Activated T-cell treated with anti-CD3 and anti-CD28 coated beads, Interleukin-2, amount 50 U/mL, for 4 hours (primary cell): ENCODE measurements around the gene TCEANC. TPM values are rescaled to one million over a fixed set of nuclear protein-coding genes. Genes with fewer than 3 reads are reported as not detected.
"Not testable (repeated sequence)": the region's sequence is repeated elsewhere in the genome, so short reads cannot be mapped to it uniquely, and the experiment has no call there.

ENCODE experiments used
- ATAC-seq, 2 donors: fragments of 200-7000 bp; cut with Tn5 transposase; one replicate each; pipeline ENCODE4 v1.10.0; 2021
- DNase-seq: peaks from one replicate; pipeline ENCODE4 v3.0.0-alpha.2; 2020
- H3K27me3 Mint-ChIP-seq: one replicate; pipeline ENCODE4 v1.8.0; 2021; ENCODE audit warnings: low read depth, mixed read lengths
- H3K36me3 Mint-ChIP-seq: one replicate; pipeline ENCODE4 v1.8.0; 2022; ENCODE audit warnings: mixed read lengths; ENCODE audit not compliant: insufficient read depth
- H3K4me1 Mint-ChIP-seq: one replicate; pipeline ENCODE4 v1.8.0; 2021; ENCODE audit warnings: low read depth, mixed read lengths
- H3K4me3 Mint-ChIP-seq: one replicate; pipeline ENCODE4 v1.8.0; 2021; ENCODE audit warnings: mild to moderate bottlenecking, moderate library complexity, mixed read lengths
- H3K9me3 Mint-ChIP-seq: one replicate; pipeline ENCODE4 v1.8.0; 2021; ENCODE audit warnings: mixed read lengths
- total RNA-seq, 3 donors: library from RNA; stranded (reverse); gene quantifications; one replicate each; pipeline ENCODE4 v1.2.1, GENCODE V29; 2021

Gene TCEANC
- total RNA-seq, 3 donors from 2014 or later, result 1.4 to 2.2 (median 1.4) TPM

DNA sequence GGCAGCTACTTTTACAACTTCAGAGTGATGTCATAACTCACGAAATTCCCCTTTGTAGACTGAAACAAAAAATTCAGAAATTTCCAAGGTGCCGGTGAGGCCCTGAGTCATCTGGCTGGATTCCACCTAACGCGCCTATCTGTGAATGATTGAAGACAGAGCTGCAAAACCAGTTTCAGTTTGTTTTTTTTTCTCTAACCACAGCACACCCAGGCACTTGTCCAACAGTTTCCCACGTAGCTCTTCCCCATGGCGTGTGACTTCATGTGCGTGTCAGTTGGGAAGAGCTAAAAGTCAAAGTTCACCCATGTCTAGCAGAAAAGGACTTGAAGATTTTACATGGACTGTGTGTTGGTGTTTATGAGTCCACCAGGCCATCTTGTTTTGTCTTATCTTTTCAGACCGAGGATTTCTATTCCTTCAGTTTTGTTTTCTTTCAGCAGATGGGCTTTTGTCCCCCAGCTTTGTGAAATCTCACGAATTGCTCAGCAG is 16.4 kb downstream of the TCEANC start:
- peak; percentile 86 to 89 for ATAC-seq
- peak overlapping the region; percentile 71 for H3K4me3 Mint-ChIP-seq

DNA sequence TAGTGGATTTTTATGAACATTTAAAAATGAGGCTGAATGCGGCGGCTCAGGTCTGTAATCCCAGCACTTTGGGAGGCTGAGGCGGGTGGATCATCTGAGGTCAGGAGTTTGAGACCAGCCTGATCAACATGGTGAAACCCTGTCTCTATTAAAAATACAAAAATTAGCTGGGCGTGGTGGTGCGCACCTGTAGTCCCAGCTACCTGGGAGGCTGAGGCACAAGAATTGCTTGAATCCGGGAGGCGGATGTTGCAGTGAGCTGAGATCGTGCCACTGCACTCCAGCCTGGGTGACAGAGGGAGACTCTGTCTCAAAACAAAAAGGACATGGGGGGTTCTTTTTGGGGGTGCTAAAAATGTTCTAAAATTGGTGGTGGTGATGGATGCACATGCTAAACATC is 16.8 kb downstream of the TCEANC start:
- Mint-ChIP-seq H3K4me1 (peaks cover 20% of the 10 kb centered on the region), H3K4me3 (peak overlapping the region; percentile 71)
- not testable (repeated sequence) for ATAC-seq, H3K36me3 Mint-ChIP-seq, H3K9me3 Mint-ChIP-seq, H3K27me3 Mint-ChIP-seq, DNase-seq

More for the DNA sequence above, 16.4 kb downstream of the TCEANC start:
- H3K9me3 Mint-ChIP-seq, result no peaks in the 10 kb centered on the region
- peak; percentile 42 for DNase-seq
- H3K4me1 Mint-ChIP-seq, result peaks cover 20% of the 10 kb centered on the region
- peaks cover 8% of the 10 kb centered on the region for H3K36me3 Mint-ChIP-seq
- no peaks in the 10 kb centered on the region for H3K27me3 Mint-ChIP-seq

DNA sequence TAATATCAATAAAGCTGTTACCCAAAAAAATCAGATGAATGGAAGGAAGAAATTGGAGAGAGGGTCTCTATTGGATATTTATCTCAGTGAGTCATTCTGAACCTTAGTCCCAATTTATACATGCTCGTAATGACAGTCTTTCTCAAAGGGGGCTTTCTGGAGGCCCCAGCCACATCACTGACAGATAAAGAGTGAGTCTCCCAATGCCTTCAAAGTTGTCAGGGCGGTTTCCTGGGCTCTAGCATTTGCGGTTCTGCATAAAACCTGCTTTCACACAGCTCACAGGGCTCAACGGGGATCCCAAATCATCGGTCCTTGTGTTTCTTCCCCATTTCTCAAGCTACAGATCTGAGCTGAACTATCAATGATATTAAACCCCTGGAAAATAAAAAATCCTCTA is 17.3 kb downstream of the TCEANC start:
- no peak overlapping the region for H3K4me3 Mint-ChIP-seq
- DNase-seq (no peak), ATAC-seq (no peak)
- no peaks in the 10 kb centered on the region for H3K27me3 Mint-ChIP-seq
- peaks cover 20% of the 10 kb centered on the region for H3K4me1 Mint-ChIP-seq
- no peaks in the 10 kb centered on the region for H3K9me3 Mint-ChIP-seq
- peaks cover 8% of the 10 kb centered on the region for H3K36me3 Mint-ChIP-seq

DNA sequence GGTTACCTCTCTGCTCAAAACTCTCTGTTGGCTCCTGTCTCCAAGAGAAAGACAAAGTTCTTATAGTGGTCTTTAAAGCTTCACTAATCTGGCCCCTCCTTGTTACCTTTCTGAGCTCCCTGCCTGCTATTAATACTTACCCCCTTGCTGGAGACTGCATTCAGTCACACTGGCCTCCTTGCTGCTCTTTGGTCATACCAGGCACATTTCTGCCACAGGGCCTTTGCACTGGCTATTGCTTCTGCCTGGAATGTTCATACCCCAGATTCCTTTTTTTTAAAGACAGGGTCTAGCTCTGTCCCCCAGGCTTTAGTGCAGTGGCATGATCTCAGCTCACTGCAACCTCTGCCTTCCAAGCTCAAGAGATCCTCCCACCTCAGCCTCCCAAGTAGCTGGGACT is 20.1 kb downstream of the TCEANC start:
- H3K27me3 Mint-ChIP-seq, result no peaks in the 10 kb centered on the region
- peaks cover 6% of the 10 kb centered on the region for H3K36me3 Mint-ChIP-seq
- no peak overlapping the region for H3K4me3 Mint-ChIP-seq
- ATAC-seq (no peak), DNase-seq (no peak)
- H3K9me3 Mint-ChIP-seq, result no peaks in the 10 kb centered on the region
- peaks cover 20% of the 10 kb centered on the region for H3K4me1 Mint-ChIP-seq

DNA sequence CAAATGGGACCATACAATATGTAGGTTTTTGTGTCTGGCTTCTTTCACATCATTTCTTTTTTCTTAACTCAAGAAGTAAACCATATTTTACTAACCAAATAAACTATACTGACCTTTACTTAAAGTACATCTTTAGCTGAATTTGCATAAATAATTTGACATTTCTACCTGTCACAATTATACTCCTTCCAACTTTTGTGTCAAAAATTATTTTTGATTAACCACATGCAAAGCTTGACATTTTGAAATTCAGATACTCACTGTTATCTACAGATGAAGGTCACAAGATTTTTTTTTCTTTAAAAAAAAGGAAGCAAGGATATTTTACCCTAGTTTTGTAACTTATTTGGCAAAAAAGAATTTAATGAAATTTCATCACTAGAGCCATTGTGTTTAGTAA is 23.9 kb downstream of the TCEANC start:
- Mint-ChIP-seq H3K4me3 (no peak overlapping the region), H3K36me3 (peaks cover 3% of the 10 kb centered on the region), H3K9me3 (no peaks in the 10 kb centered on the region), H3K4me1 (no peaks in the 10 kb centered on the region), H3K27me3 (no peaks in the 10 kb centered on the region)
- no peak for ATAC-seq
- DNase-seq, result no peak

DNA sequence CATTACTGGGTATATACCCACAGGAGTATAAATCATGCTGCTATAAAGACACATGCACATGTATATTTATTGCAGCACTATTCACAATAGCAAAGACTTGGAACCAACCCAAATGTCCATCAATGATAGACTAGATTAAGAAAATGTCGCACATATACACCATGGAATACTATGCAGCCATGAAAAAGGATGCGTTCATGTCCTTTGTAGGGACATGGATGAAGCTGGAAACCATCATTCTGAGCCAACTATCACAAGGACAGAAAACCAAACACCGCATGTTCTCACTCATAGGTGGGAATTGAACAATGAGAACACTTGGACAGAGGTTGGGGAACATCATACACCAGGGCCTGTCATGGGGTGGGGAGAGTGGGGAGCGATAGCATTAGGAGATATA is 26.8 kb downstream of the TCEANC start:
- not testable (repeated sequence) for DNase-seq, ATAC-seq

DNA sequence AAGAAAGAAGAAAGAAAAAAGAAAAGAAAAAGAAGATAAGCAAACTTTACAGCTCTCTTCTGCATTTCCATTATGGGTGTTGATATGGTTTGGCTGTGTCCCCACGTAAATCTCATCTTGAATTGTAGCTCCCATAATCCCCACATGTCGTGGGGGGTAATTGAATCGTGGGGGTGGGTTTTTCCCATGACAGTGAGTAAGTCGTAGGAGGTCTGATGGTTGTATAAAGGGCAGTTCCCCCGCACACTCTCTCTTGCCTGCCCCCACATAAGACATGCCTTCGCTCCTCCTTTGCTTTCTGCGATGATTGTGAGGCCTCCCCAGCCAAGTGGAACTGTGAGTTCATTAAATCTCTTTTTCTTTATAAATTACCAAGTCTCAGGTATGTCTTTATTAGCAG is 28.7 kb downstream of the TCEANC start:
- Mint-ChIP-seq H3K4me1 (peaks cover 12% of the 10 kb centered on the region), H3K27me3 (no peaks in the 10 kb centered on the region), H3K4me3 (no peak overlapping the region), H3K9me3 (no peaks in the 10 kb centered on the region), H3K36me3 (no peaks in the 10 kb centered on the region)
- DNase-seq (no peak), ATAC-seq (no peak)

More for the DNA sequence above, 26.8 kb downstream of the TCEANC start:
- not testable (repeated sequence) for H3K9me3 Mint-ChIP-seq, H3K36me3 Mint-ChIP-seq, H3K27me3 Mint-ChIP-seq, H3K4me3 Mint-ChIP-seq, H3K4me1 Mint-ChIP-seq

DNA sequence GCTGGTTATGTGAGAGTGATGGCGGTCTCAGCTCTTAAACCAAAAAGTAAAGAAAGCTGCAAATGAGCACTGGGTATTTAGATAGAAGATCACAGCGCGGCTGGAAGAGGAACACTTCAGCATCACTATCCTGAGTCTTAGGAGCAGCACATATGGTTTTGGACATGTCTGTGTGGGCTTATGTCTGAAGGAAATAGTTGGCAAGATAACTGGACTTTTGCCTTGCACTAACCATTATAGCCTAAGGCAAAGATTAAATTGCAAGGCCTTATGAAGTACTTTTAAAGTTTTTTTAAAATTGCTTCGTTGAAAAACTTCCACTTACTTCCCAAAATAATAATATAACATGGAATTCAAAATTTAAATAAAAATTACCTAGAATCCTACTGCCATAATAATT is 31.4 kb downstream of the TCEANC start:
- H3K4me3 Mint-ChIP-seq, result no peak overlapping the region
- H3K36me3 Mint-ChIP-seq, result no peaks in the 10 kb centered on the region
- no peak for ATAC-seq

DNA sequence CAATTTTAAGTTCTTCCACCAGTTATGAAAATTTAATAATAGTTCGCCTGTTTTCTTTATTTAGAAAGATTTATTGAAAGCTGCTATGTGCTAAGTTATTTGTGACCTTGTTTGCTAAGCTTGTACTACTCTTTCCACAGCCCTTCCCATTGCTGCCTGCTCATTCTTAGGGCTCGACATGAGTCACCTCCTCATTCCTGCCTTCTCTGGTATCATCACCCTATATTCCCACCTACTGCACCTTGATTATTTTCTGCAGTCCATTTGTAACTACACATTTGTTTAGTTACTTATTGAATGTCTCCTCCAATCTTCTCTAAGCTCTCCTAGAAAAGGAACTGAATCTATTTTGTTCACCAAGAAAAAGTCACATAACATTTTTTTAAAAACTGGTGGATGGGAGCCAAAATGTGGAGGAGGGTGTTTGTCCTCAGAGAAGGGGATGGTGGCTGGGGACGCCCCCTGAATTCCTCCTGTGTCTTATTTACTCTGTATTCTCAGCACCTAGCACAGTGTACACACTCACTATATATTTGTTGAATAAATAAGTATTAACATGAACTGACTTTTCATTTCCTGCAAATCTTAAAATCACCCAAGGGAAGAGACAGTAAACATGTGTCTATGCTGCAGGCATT is 32.3 kb downstream of the TCEANC start:
- Mint-ChIP-seq H3K4me3 (no peak overlapping the region), H3K27me3 (no peaks in the 10 kb centered on the region), H3K4me1 (peaks cover 31% of the 10 kb centered on the region), H3K9me3 (no peaks in the 10 kb centered on the region), H3K36me3 (no peaks in the 10 kb centered on the region)
- ATAC-seq (no peak), DNase-seq (no peak)

More for the DNA sequence above, 31.4 kb downstream of the TCEANC start:
- Mint-ChIP-seq H3K4me1 (peaks cover 26% of the 10 kb centered on the region), H3K9me3 (no peaks in the 10 kb centered on the region), H3K27me3 (no peaks in the 10 kb centered on the region)
- DNase-seq, result no peak

DNA sequence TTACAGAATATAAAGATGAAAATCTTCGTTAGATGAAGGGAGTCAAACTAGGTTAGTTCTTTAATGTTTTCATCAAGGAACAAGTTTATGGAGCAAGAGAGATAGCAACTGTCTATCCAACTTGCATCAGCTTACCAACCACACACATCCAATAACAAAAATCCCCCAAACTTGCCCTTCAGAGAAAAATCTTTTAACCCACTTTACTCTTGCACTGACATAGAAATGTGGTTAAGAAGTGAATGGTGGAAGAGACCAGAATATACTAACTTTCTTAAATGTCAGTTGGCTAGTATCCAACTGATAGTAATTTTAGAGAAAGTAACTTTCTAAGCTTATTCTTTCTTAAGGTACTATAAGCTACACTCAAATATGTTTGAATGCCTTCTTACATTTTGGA is 34.3 kb downstream of the TCEANC start:
- Mint-ChIP-seq H3K36me3 (no peaks in the 10 kb centered on the region), H3K4me1 (peaks cover 45% of the 10 kb centered on the region), H3K4me3 (no peak overlapping the region), H3K27me3 (no peaks in the 10 kb centered on the region), H3K9me3 (no peaks in the 10 kb centered on the region)
- ATAC-seq, result no peak
- DNase-seq, result no peak

DNA sequence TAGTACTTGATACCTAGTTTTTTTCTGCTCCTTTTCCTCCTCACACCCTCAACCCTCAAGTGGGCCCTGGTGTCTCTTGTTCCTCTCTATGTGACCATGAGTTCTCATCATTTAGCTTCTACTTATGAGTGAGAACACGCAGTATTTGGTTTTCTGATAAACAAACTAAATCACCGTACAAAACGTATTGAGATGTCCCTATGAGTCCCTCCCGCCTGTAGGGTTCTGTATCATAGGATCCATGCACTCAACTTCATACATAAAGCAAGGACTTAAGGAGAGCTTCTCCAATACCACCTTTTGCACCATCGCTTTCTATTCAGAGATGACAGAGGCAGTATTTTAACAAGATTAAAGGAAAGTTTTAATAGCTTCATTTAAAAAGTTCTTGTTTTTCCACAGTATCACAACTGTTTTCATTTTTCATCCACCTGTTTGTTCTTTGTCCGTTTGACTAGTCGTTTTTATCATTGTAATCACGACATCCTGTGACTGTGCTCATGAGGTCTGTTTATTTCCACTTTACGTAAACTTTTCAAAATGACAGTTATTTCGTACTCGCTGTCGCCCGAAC is 35.5 kb downstream of the TCEANC start:
- peak overlapping the region; percentile 88 for H3K4me3 Mint-ChIP-seq
- no peaks in the 10 kb centered on the region for H3K9me3 Mint-ChIP-seq
- H3K27me3 Mint-ChIP-seq, result no peaks in the 10 kb centered on the region
- H3K36me3 Mint-ChIP-seq, result peaks cover 5% of the 10 kb centered on the region
- peaks cover 58% of the 10 kb centered on the region for H3K4me1 Mint-ChIP-seq
- DNase-seq (no peak), ATAC-seq (peak; percentile 8 to 20)

DNA sequence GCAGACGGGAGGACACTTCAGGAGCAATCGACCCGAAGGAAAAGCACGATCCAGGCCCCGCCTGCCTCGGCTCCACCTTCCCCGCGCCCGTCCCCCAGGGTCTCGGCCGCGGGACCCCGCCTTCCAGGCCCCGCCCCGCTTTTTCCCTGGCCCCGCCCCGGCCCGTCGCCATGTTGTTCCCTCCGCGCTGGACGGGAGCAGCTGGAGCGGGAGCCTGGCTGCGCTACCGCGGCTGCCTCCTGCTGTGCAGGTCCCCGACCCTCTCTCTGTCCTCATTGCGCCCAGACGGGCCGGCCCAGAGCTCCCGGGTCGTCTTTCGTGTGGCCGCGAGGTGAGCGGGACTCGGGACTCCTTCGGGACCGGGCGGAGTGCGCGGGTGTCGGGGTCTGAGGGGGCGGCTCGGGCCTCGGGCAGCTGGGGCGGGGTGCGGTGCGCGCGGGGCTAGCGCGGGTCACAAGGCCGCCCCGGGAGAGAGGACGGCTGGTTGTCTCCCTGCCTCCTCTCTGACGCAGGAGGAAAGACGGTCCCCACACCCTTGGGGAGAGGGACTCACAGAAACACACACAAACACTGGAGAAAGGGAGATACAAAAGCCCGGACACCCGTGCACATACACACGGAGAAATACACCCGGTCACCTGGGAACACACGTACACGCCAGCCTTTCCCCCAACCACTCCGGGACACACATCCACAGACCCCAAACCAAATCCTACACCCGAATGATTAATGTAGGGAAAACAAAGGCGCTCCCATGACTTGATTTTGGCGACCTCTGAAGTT is 36.2 kb downstream of the TCEANC start, which contains the start of gene RAB9A:
Gene RAB9A (plus strand): TSS at position 171 of the 783 bp plus-strand sequence. CDS start 19,619 bp downstream, outside the sequence.
- peaks cover 63% of the 10 kb centered on the region for H3K4me1 Mint-ChIP-seq
- no peaks in the 10 kb centered on the region for H3K9me3 Mint-ChIP-seq
- DNase-seq (peak; percentile 79), ATAC-seq (peak; percentile 90)
- peaks cover 8% of the 10 kb centered on the region for H3K36me3 Mint-ChIP-seq
- H3K4me3 Mint-ChIP-seq, result peak within 1 kb of the TSS; percentile 88
- no peaks in the 10 kb centered on the region for H3K27me3 Mint-ChIP-seq

DNA sequence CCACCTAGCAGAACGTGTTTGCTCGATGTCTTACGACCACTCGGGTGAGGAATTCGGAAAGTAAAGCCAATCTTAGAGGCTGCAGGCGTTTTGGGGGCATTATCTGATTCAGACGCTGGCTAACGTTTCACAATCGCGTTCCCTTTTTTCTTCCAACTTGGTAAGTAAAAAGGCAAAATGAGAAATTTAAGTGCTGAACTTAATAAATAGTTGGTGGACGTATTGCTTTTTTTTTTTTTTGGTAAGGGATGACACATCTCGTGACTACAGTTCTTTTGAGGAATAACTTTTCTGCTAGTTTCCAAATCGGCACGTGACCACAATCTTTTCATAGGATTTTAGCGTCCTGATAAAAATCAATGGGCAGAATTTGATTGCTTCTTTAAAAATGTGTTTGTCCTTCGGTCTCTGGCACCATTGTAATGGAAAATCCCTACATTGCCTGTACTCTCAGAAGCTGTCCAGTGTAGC is 36.8 kb downstream of the TCEANC start:
- Mint-ChIP-seq H3K9me3 (no peaks in the 10 kb centered on the region), H3K4me1 (peaks cover 67% of the 10 kb centered on the region), H3K36me3 (peaks cover 8% of the 10 kb centered on the region), H3K27me3 (no peaks in the 10 kb centered on the region), H3K4me3 (peak overlapping the region; percentile 88)
- DNase-seq (no peak), ATAC-seq (no peak)

DNA sequence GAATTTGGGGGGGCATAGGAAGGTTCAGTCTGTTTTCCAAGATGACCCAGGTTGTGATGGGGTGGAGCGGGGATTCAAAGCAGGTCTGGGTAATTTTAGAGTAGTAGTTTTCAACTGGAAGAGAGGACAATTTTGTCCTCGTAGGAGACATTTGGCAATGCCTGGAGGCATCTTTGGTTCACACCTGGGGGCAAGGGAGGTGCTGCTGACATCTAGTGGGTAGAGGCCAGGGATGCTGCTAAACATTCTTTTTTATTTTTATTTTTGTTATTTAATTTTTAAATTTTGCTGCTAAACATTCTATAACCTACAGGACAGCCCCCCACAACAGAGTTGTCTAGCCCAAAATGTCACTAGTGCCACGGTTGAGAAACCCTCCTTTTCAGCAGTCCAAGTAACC is 37.9 kb downstream of the TCEANC start:
- H3K9me3 Mint-ChIP-seq, result no peaks in the 10 kb centered on the region
- ATAC-seq (no peak), DNase-seq (no peak)
- H3K36me3 Mint-ChIP-seq, result peaks cover 8% of the 10 kb centered on the region
- H3K4me1 Mint-ChIP-seq, result peaks cover 69% of the 10 kb centered on the region
- H3K4me3 Mint-ChIP-seq, result peak overlapping the region; percentile 88
- no peaks in the 10 kb centered on the region for H3K27me3 Mint-ChIP-seq
